Femur (tissue), 1 donor: Measurements from ENCODE around the gene MAGEA4.
A peak's percentile ranks its signal among the peaks of the same experiment; 100 is the strongest.
"Not testable (repeated sequence)": the region's sequence is repeated elsewhere in the genome, so short reads cannot be mapped to it uniquely, and the experiment has no call there.

Source experiments
- DNase-seq: peaks from one replicate; pipeline ENCODE4 v3.0.0-alpha.2; 2017

The MAGEA4 gene

DNA sequence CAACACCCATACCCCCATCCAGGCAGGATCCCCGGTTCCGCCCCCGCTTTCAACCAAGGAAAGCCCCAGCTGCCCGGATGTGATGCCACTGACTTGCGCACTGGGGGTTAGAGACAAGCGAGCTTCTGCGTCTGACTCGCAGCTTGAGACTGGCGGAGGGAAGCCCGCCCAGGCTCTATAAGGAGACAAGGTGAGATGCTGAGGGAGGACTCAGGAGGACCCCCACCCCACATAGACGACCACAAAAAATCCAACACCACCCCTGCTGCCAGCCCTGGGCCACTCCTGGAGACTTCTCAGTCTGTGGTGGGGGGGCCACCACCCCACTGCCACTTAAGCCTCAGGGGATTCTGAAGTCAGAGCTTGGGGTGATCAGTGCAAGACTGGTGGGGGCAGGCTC is at the start of gene MAGEA4:
TSS of gene MAGEA4 (plus strand) at position 110 of the 400 bp plus-strand sequence. CDS start 10,776 bp downstream, outside the sequence.
- no peak for DNase-seq

GRCh38 chrX:151870602-151871001 is 42.1 kb upstream of the MAGEA4 start:
- DNase-seq: no peak

DNA sequence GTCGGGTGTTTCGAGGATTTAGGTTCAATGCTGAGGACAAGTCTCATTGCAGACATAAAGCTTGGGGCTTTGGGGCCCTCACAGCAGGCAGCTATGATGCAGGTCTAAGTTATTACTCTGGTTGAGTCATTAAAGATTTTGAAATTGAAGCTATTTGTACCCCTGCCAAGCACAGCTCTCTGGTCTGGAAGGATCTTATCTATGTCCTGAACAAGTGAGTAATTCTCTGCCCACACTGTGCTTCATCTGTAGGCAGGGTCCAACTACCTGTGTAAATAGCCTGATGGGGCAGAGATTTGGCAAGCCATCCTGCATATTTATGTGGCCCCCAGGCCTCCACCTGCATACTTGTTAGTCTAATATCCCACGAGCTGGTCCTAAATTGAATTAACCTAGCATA is 41.4 kb upstream of the MAGEA4 start:
- no peak for DNase-seq

DNA sequence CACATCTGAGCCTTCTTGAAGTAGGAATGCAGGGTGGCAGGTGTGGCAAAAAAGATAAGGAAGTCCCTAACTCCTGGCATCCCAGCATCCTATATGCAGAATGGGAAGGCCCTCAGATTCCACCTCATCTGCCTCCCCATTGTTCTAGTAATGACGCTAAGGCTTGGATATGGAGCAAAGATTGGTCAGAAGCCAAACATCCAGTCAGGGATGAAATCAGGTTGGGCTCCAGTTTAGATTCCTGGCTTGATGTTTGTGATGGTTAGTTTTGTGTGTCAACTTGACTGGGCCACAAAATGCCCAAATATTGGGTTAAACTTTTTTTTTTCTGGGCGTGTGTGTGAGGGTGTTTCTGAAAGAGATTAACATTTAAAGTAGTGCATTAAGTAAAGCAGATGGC is 39.6 kb upstream of the MAGEA4 start:
- DNase-seq: no peak

GRCh38 chrX:151875270-151876026 is 37.2 kb upstream of the MAGEA4 start:
- DNase-seq: no peak

DNA sequence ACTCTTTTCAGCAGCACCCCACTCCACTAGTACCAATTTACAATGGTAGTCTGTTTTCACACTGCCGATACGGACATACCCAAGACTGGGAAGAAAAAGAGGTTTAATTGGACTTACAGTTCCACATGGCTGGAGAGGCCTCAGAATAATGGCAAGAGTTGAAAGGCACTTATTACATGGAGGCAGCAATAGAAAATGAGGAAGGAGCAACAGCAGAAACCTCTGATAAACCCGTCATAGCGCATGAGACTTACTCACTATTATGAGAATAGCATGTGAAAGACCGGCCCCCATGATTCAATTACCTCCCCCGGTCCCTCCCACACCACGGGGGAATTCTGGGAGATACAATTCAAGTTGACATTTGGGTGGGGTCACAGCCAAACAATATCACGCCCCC is 34.1 kb upstream of the MAGEA4 start:
- no peak for DNase-seq

- no peak for DNase-seq
These were observed 32.8 kb upstream of the MAGEA4 start for GRCh38 chrX:151879856-151880255.

GRCh38 chrX:151880895-151881294 is 31.8 kb upstream of the MAGEA4 start:
- DNase-seq: no peak

DNA sequence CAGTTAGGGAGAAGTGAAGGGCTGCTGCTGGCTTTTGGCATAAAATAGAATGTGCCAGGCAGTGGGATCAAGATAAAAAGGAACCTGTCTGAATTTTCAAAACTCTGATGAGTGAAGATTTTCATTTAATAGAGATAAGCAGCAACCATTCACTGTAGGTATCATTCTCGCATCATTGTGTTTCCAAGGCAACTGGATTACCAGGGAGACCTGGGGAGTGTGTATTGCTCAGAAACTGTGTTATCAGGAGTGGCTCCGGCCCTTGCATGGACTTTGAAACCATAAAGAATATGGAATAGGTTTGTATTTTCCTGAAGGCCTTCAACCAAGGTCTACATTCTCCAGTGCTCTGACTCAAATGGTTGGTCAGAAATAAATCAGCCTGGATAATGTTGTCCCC is 23.3 kb upstream of the MAGEA4 start:
- no peak for DNase-seq

DNA sequence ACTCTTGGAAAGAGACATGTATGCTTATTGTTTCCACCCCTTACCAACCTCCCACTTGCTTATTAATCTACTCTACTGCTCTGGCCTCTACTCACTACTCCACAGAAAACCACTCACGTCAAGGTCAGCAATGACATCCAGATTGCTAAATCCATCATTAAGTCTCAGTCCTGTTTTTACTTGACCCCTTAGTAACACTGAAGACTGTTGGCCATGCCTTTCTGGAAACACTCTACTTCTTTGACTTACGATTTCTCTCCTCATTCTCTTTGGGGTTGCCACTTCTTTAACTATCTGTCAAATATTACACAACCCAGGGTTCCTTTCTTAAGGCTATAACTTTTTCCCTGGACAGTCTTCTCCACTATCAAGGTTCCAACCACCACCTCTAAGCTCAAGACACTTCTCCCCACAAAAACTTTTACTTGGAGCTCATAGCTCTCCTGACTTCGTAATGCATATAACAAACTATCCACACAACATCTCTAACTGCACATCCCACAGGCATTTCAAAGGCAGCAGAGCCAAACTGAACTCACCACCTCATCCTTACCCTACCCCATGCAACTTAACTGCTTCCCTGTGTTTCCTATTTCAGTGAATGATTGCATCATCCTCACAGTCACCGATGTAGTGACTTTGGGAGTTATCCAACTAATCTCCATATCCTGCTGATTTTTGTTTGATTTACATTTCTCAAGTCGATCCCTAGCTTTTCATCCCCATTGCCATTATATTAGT is 15.8 kb upstream of the MAGEA4 start:
- DNase-seq: no peak

- DNase-seq: no peak
These were observed 13.1 kb upstream of the MAGEA4 start for GRCh38 chrX:151899622-151900021.

GRCh38 chrX:151901826-151902225 is 10.9 kb upstream of the MAGEA4 start:
- no peak for DNase-seq

GRCh38 chrX:151902813-151903591 is 9.7 kb upstream of the MAGEA4 start:
- DNase-seq: peak; percentile 63

DNA sequence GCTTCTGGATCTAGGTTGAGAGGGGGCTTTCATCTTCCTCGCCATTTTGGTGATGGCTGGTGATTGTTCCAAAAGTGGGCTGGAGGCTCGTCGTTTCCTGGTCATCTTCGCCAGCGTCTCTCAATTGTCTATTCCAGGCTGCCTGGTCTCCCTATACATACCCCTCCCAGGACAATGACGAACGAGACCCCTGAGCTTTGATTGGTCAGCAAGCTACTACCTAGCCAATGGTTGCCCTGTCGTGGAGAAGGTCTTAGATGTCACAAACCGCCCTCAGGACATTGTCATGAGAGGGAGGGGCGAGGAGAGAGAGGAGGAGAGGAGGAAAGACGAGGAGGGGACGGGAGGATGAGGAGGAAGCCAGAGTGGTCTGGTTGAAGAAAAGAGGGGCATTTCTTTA is 7.7 kb upstream of the MAGEA4 start:
- no peak for DNase-seq

GRCh38 chrX:151912221-151912620 is 468 bp upstream of the MAGEA4 start:
- DNase-seq: no peak

DNA sequence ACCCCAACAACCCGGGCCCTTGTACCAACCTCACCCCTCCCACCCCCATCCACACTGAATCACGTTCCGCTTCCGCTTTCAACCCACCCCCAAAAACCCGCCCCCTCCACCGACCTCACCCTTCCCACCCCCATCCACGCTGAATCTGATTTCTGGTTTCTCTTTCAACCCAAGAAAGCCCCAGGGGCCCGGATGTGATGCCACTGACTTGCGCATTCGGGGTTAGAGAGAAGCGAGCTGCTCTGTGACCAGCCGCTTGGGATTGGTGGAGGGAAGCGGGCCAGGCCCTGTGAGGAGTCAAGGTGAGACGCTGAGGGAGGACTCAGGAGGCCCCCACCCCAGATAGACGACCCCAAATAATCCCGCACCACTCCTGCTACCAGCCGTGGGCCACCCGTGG is 6.0 kb downstream of the MAGEA4 start:
- DNase-seq: not testable (repeated sequence)

DNA sequence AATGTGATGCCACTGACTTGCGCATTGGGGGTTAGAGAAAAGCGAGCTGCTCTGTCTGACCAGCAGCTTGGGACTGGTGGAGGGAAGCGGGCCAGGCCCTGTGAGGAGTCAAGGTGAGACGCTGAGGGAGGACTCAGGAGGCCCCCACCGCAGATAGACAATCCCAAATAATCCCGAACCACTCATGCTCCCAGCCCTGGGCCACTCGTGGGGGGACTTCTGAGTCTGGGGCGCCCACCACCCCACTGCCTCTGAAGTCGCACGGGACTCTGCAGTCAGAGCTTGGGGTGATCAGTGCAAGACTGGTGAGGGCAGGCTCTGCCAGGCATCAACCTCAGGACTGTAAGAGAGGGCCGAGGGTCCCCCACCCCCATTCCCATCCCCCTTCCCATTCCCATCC is 6.9 kb downstream of the MAGEA4 start:
- DNase-seq: no peak

- DNase-seq: no peak
These were observed 7.4 kb downstream of the MAGEA4 start for GRCh38 chrX:151920101-151920500.

GRCh38 chrX:151920530-151920929 is 7.8 kb downstream of the MAGEA4 start:
- DNase-seq: no peak

GRCh38 chrX:151921292-151921691 is 8.6 kb downstream of the MAGEA4 start:
- no peak for DNase-seq

DNA sequence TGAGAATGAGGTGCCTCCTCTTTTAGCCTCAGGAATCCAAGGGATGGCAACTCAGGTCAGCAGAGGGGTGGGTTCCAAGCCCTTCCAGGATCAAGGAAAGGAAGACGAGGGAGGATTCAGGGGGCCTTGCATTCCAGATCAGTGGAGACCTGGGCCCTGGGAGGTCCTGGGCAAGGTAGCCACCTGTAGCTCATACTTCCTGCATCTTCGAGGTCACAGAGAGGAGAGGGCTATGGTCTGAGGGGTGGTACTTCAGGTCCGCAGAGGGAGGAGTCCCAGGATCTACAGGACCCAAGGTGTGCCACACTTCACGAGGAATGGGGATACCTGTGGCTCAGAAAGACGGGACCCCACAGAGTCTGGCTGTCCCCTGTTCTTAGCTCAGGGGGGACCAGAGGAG is 9.2 kb downstream of the MAGEA4 start:
- no peak for DNase-seq

DNA sequence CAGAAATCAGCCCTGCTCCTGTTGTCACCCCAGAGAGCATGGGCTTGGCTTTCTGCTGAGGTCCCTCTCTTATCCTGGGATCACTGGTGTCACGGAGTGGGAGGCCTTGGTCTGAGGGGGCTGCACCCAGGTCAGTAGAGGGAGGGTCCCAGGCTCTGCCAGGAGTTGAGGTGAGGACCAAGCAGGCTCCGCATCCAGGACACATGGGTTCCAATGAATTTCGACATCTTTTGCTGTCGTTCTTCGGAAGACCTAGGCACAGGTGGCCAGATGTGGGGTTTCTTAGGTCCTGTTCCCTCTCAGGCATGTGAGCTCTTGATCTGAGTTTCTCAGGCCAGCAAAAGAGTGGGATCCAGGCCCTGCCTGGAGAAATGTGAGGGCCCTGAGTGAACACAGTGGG is 10.0 kb downstream of the MAGEA4 start:
- no peak for DNase-seq

- DNase-seq: no peak
These were observed 11.0 kb downstream of the MAGEA4 start for GRCh38 chrX:151923648-151924047.

GRCh38 chrX:151929126-151929525 is 16.4 kb downstream of the MAGEA4 start:
- no peak for DNase-seq
